Measurements from ENCODE around the gene TMEM97.

The TMEM97 gene

DNA sequence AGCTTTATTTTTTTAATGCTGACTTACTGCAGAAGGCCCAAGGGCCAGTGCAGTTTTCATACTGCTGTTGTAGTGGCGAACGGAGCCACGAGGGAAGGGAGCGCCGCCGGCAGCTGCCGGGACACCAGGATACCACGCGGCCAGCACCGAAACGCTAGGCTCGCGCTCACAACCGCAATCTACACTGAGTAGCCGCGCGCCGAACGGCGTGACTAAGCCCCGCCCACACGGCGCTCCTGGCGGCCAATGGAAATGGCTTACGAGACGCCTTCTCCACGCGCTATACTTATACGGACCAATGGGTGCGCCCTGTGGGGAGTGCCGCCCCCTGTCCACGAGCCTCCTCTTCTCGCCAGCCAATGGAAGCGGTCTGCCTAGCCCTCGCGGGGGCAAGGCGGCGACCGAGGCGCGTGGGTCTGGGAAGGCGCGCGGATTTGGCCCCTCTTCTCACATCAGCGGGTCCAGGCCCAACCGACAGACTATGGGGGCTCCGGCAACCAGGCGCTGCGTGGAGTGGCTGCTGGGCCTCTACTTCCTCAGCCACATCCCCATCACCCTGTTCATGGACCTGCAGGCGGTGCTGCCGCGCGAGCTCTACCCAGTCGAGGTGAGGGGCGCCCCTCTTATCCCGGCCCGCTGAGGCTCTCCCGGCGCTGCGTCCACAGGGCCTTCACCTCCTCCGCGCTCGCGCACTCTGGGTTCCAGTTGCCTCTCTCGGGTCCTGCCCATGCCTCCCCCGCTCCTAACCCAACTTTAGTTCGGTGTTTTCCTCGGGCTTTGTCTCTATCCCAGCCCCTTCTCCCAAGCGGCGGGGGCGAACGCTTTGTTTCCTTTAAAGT lies at the start of gene TMEM97 (continued):
- TF ChIP-seq ZFP41 (tag by site-specific recombination; IDR thresholded peaks at IDR 0.05; ENCODE audit: borderline replicate concordance) (no peak), ZNF645 (tag by site-specific recombination; IDR thresholded peaks at IDR 0.05) (no peak), ZBTB44 (tag by site-specific recombination; IDR thresholded peaks at IDR 0.05) (no peak), ZXDB (tag by site-specific recombination; IDR thresholded peaks at IDR 0.05) (no peak; the same call in none of the 2 replicates), ZNF214 (tag by site-specific recombination; IDR thresholded peaks at IDR 0.05; ENCODE audit: borderline replicate concordance) (no peak), ZNF133 (tag by site-specific recombination; IDR thresholded peaks at IDR 0.05) (no peak), GLIS2 (tag by site-specific recombination; IDR thresholded peaks at IDR 0.05) (peak; percentile 97), ZNF138 (tag by site-specific recombination; IDR thresholded peaks at IDR 0.05; ENCODE audit: borderline replicate concordance) (no peak), ZNF37A (tag by site-specific recombination; IDR thresholded peaks at IDR 0.05) (no peak), EGR2 (tag by site-specific recombination; IDR thresholded peaks at IDR 0.05; ENCODE audit: low read depth) (peak; percentile 90), KLF16 (tag by site-specific recombination; IDR thresholded peaks at IDR 0.05) (peak; percentile 43; the same call in 1 of the 2 replicates), ZNF600 (tag by site-specific recombination; IDR thresholded peaks at IDR 0.05) (peak; percentile 84), ZNF26 (tag by site-specific recombination; IDR thresholded peaks at IDR 0.05) (no peak), ZNF621 (tag by site-specific recombination; IDR thresholded peaks at IDR 0.05) (no peak), ZNF623 (tag by site-specific recombination; IDR thresholded peaks at IDR 0.05) (no peak), MEIS1 (CRISPR knock-in tag; IDR thresholded peaks at IDR 0.05; ENCODE audit: borderline replicate concordance) (no peak), ZNF529 (tag by site-specific recombination; IDR thresholded peaks at IDR 0.05; ENCODE audit: insufficient replicate concordance) (no peak), KLF8 (tag by site-specific recombination; IDR thresholded peaks at IDR 0.05) (0 out of 2 replicates have a peak, but pooled peaks have one; percentile 24), ZNF292 (tag by site-specific recombination; IDR thresholded peaks at IDR 0.05; ENCODE audit: borderline replicate concordance, low read depth) (no peak), RBAK (tag by site-specific recombination; IDR thresholded peaks at IDR 0.05) (no peak), ZNF416 (tag by site-specific recombination; IDR thresholded peaks at IDR 0.05) (no peak; the same call in 1 of the 2 replicates), ZNF211 (tag by site-specific recombination; IDR thresholded peaks at IDR 0.05; ENCODE audit: low read depth) (no peak), ZNF707 (tag by site-specific recombination; IDR thresholded peaks at IDR 0.05) (no peak), IKZF3 (tag by site-specific recombination; IDR thresholded peaks at IDR 0.05) (no peak), ZNF146 (tag by site-specific recombination; IDR thresholded peaks at IDR 0.05) (0 out of 2 replicates have a peak, but pooled peaks have one; percentile 28), ZNF311 (tag by site-specific recombination; IDR thresholded peaks at IDR 0.05; ENCODE audit: borderline replicate concordance) (no peak)
- TF ChIP-seq, protein P1, sequence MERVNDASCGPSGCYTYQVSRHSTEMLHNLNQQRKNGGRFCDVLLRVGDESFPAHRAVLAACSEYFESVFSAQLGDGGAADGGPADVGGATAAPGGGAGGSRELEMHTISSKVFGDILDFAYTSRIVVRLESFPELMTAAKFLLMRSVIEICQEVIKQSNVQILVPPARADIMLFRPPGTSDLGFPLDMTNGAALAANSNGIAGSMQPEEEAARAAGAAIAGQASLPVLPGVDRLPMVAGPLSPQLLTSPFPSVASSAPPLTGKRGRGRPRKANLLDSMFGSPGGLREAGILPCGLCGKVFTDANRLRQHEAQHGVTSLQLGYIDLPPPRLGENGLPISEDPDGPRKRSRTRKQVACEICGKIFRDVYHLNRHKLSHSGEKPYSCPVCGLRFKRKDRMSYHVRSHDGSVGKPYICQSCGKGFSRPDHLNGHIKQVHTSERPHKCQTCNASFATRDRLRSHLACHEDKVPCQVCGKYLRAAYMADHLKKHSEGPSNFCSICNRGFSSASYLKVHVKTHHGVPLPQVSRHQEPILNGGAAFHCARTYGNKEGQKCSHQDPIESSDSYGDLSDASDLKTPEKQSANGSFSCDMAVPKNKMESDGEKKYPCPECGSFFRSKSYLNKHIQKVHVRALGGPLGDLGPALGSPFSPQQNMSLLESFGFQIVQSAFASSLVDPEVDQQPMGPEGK (tag by site-specific recombination; IDR thresholded peaks at IDR 0.05): peak; percentile 96
- TF ChIP-seq, protein P2, sequence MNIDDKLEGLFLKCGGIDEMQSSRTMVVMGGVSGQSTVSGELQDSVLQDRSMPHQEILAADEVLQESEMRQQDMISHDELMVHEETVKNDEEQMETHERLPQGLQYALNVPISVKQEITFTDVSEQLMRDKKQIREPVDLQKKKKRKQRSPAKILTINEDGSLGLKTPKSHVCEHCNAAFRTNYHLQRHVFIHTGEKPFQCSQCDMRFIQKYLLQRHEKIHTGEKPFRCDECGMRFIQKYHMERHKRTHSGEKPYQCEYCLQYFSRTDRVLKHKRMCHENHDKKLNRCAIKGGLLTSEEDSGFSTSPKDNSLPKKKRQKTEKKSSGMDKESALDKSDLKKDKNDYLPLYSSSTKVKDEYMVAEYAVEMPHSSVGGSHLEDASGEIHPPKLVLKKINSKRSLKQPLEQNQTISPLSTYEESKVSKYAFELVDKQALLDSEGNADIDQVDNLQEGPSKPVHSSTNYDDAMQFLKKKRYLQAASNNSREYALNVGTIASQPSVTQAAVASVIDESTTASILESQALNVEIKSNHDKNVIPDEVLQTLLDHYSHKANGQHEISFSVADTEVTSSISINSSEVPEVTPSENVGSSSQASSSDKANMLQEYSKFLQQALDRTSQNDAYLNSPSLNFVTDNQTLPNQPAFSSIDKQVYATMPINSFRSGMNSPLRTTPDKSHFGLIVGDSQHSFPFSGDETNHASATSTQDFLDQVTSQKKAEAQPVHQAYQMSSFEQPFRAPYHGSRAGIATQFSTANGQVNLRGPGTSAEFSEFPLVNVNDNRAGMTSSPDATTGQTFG (tag by site-specific recombination; IDR thresholded peaks at IDR 0.05; ENCODE audit: borderline replicate concordance): no peak
- TF ChIP-seq, protein P3, sequence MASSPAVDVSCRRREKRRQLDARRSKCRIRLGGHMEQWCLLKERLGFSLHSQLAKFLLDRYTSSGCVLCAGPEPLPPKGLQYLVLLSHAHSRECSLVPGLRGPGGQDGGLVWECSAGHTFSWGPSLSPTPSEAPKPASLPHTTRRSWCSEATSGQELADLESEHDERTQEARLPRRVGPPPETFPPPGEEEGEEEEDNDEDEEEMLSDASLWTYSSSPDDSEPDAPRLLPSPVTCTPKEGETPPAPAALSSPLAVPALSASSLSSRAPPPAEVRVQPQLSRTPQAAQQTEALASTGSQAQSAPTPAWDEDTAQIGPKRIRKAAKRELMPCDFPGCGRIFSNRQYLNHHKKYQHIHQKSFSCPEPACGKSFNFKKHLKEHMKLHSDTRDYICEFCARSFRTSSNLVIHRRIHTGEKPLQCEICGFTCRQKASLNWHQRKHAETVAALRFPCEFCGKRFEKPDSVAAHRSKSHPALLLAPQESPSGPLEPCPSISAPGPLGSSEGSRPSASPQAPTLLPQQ (tag by site-specific recombination; IDR thresholded peaks at IDR 0.05): peak; percentile 78
